Chondrocyte (in vitro differentiated cells): ENCODE results near the gene ZNF625. TPM values are rescaled to one million over a fixed set of nuclear protein-coding genes. Genes with fewer than 3 reads are reported as not detected.

Experiments
- DNase-seq: peaks from one replicate; pipeline ENCODE4 v3.0.0; 2021; ENCODE audit warnings: mixed read lengths, low spot score
- H3K27ac Mint-ChIP-seq: one replicate; pipeline ENCODE4 v1.8.0; 2021; ENCODE audit warnings: mild to moderate bottlenecking, moderate library complexity, mixed read lengths; ENCODE audit not compliant: unreplicated experiment
- H3K27me3 Mint-ChIP-seq: 2 replicates; pipeline ENCODE4 v1.8.0; 2021; ENCODE audit warnings: low read depth, mixed read lengths
- H3K36me3 Mint-ChIP-seq: 2 replicates; pipeline ENCODE4 v1.8.0; 2021; ENCODE audit warnings: low read depth, mixed read lengths
- H3K4me1 Mint-ChIP-seq: 2 replicates; pipeline ENCODE4 v1.8.0; 2021; ENCODE audit warnings: low read depth, mild to moderate bottlenecking, mixed read lengths
- H3K4me3 Mint-ChIP-seq: one replicate; pipeline ENCODE4 v1.8.0; 2021; ENCODE audit warnings: mild to moderate bottlenecking, moderate library complexity, mixed read lengths; ENCODE audit not compliant: unreplicated experiment
- H3K9me3 Mint-ChIP-seq: 2 replicates; pipeline ENCODE4 v1.8.0; 2021; ENCODE audit warnings: low read depth, mixed read lengths
- CTCF ChIP-seq: fragments of 200-600 bp; sonication (generic); IDR thresholded peaks from 2 replicates; pipeline ENCODE4 v1.5.0; 2021; ENCODE audit warnings: antibody characterized with exemption, mild to moderate bottlenecking, moderate library complexity
- total RNA-seq: library from RNA; stranded (reverse); gene quantifications from 3 replicates; pipeline ENCODE4 v1.2.1, GENCODE V29; 2021

ZNF625 gene
- total RNA-seq, 1 donor from 2014 or later = 12.1 TPM

DNA sequence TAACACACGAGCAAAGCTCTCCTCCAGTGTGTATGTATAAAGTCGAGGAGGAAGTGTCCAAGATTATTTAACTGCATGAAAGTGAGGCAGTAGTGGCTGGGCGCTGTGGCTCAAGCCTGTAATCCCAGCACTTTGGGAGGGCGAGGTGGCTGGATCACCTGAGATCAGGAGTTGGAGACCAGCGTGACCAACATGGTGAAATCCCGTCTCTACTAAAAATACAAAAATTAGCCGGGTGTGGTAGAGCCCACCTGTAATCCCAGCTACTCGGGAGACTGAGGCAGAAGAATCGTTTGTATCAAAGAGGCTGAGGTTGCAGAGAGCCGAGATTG lies 15.2 kb downstream of the ZNF625 start:
- H3K27me3 Mint-ChIP-seq = no peaks in the 10 kb centered on the region
- TF ChIP-seq CTCF = peak; percentile 63
- H3K4me1 Mint-ChIP-seq = peaks cover 25% of the 10 kb centered on the region
- H3K4me3 Mint-ChIP-seq = no peak overlapping the region
- H3K9me3 Mint-ChIP-seq = peaks cover 21% of the 10 kb centered on the region
- H3K27ac Mint-ChIP-seq = peak overlapping the region; percentile 99
- DNase-seq = no peak
- H3K36me3 Mint-ChIP-seq = peaks cover 27% of the 10 kb centered on the region

GRCh38 chr19:12140545-12141404 lies 15.8 kb downstream of the ZNF625 start:
- Mint-ChIP-seq H3K9me3 (peaks cover 15% of the 10 kb centered on the region), H3K4me3 (peak overlapping the region; percentile 95), H3K4me1 (peaks cover 25% of the 10 kb centered on the region), H3K27ac (peak overlapping the region; percentile 99), H3K27me3 (no peaks in the 10 kb centered on the region), H3K36me3 (peaks cover 23% of the 10 kb centered on the region)
- peak; percentile 92 for TF ChIP-seq CTCF
- no peak for DNase-seq

GRCh38 chr19:12139885-12140544 lies 16.5 kb downstream of the ZNF625 start, which contains the start of gene ZNF20:
Gene ZNF20, minus strand, starts transcription at chr19:12140350. Its CDS starts 168 bp downstream, at chr19:12140182.
- no peaks in the 10 kb centered on the region for H3K27me3 Mint-ChIP-seq
- peaks cover 21% of the 10 kb centered on the region for H3K36me3 Mint-ChIP-seq
- H3K9me3 Mint-ChIP-seq = peaks cover 12% of the 10 kb centered on the region
- peak; percentile 98 for DNase-seq
- peak; percentile 19 for TF ChIP-seq CTCF
- H3K4me1 Mint-ChIP-seq = peaks cover 25% of the 10 kb centered on the region
- peak within 1 kb of the TSS; percentile 95 for H3K4me3 Mint-ChIP-seq
- peak within 1 kb of the TSS; percentile 99 for H3K27ac Mint-ChIP-seq

DNA sequence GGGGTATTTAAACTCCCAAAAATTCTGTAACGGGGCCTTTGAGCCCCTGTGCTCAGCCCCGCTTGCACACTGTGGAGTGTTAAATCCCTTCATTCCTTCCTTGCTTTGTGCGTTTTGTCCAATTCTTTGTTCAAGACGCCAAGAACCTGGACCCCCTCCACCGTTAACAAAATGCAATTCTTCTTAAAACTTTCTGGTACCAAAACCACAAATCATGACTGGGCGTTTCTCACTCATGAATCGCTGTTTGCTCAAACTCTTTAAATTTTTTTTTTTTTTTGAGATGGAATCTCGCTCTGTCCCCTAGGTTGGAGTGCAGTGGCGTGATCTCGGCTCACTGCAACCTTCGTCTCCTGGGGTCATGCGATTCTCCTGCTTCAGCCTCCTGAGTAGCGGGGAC lies 17.3 kb downstream of the ZNF625 start:
- Mint-ChIP-seq H3K4me1 (peaks cover 25% of the 10 kb centered on the region), H3K27me3 (no peaks in the 10 kb centered on the region), H3K9me3 (peaks cover 12% of the 10 kb centered on the region), H3K36me3 (peaks cover 26% of the 10 kb centered on the region), H3K4me3 (peak overlapping the region; percentile 95), H3K27ac (peak overlapping the region; percentile 99)
- no peak for DNase-seq
- TF ChIP-seq CTCF = no peak

GRCh38 chr19:12137221-12137940 lies 19.2 kb downstream of the ZNF625 start:
- Mint-ChIP-seq H3K27ac (no peak overlapping the region), H3K9me3 (peaks cover 28% of the 10 kb centered on the region), H3K36me3 (peaks cover 44% of the 10 kb centered on the region), H3K27me3 (no peaks in the 10 kb centered on the region), H3K4me3 (no peak overlapping the region), H3K4me1 (peaks cover 25% of the 10 kb centered on the region)
- no peak for DNase-seq
- TF ChIP-seq CTCF = peak; percentile 32
